GM12878 (cell line): ENCODE data around the gene MAP3K4. TPM values are rescaled to one million over a fixed set of nuclear protein-coding genes. Genes with fewer than 3 reads are reported as not detected.

Experiments used
- ATAC-seq: fragments of 200-7000 bp; cut with Tn5 transposase; 3 replicates; pipeline ENCODE4 v1.9.1; 2020; ENCODE audit warnings: mild to moderate bottlenecking, moderate library complexity
- BruUV-seq: library from RNA; stranded (reverse); fragments of 400-500 nt; replicated peaks from 2 replicates; lab custom pipeline; 2021; lab: Mats Ljungman, UMichigan
- CTCF ChIA-PET: fragments of 300-600 bp; sonication (Branson Sonifier 250); formaldehyde crosslinking; extraction: SDS; loops from one replicate; lab custom pipeline; 2021; ENCODE audit warnings: inconsistent platforms; lab: Yijun Ruan, JAX
- POLR2A ChIA-PET: fragments of 350-600 bp; formaldehyde crosslinking; extraction: SDS; loops from one replicate; lab custom pipeline; 2021; ENCODE audit warnings: inconsistent platforms; lab: Charles Lee
- RAD21 ChIA-PET: fragments of 300-600 bp; sonication (Branson Sonifier 250); formaldehyde crosslinking; loops from one replicate; lab custom pipeline; 2023; ENCODE audit warnings: antibody characterized with exemption; ENCODE audit not compliant: unreplicated experiment; lab: Charles Lee
- SMC1A ChIA-PET: fragments of 300-600 bp; sonication (Branson Sonifier 250); formaldehyde crosslinking; loops from one replicate; lab custom pipeline; 2023; ENCODE audit not compliant: unreplicated experiment, uncharacterized antibody; lab: Charles Lee
- DNase-seq: peaks from one replicate; pipeline ENCODE4 v3.0.0-alpha.2; 2011; ENCODE audit warnings: low read depth, low spot score
- FAIRE-seq: peaks from 3 replicates; lab custom pipeline; 2011; peaks lifted over from hg19 to GRCh38; lab: Jason Lieb, UNC
- H2AFZ ChIP-seq: 2 replicates; pipeline ENCODE4 v1.6.0; 2011; ENCODE audit warnings: low read depth, low read length, control low read depth; ENCODE audit not compliant: control insufficient read depth
- H3K27ac ChIP-seq: 2 replicates; pipeline ENCODE4 v1.5.1; 2011; ENCODE audit warnings: control low read depth; ENCODE audit not compliant: control insufficient read depth, insufficient read depth
- H3K27me3 ChIP-seq, 2 experiments: replicated peaks in 1 of 2; 2 replicates each; pipeline versions ENCODE4 v1.6.0 to v1.6.1; 2011; ENCODE audit warnings: low read length in 1 of 2; ENCODE audit not compliant: control insufficient read depth in 2 of 2, insufficient read depth in 2 of 2
- H3K36me3 ChIP-seq, 2 experiments: 2 replicates each; pipeline ENCODE4 v1.5.1; 2011; ENCODE audit warnings: low read length in 1 of 2; ENCODE audit not compliant: control insufficient read depth in 2 of 2, insufficient read depth in 2 of 2
- H3K4me1 ChIP-seq: 2 replicates; pipeline ENCODE4 v1.6.1; 2011; ENCODE audit warnings: mild to moderate bottlenecking, low read length, moderate library complexity, mixed read lengths; ENCODE audit not compliant: control insufficient read depth, insufficient read depth
- H3K4me2 ChIP-seq: 2 replicates; pipeline ENCODE4 v1.6.0; 2011; ENCODE audit warnings: control low read depth; ENCODE audit not compliant: control insufficient read depth, insufficient read depth
- H3K4me3 ChIP-seq: fragments of 200-600 bp; sonication (generic); 2 replicates; pipeline ENCODE4 v1.5.1; 2016
- H3K79me2 ChIP-seq: 2 replicates; pipeline ENCODE4 v1.6.0; 2011; ENCODE audit warnings: low read length; ENCODE audit not compliant: control insufficient read depth, insufficient read depth
- H3K9ac ChIP-seq: 2 replicates; pipeline ENCODE4 v1.8.0; 2011; ENCODE audit warnings: low read length, control low read depth, mixed read lengths; ENCODE audit not compliant: control insufficient read depth, insufficient read depth
- H3K9me3 ChIP-seq: replicated peaks from 3 replicates; pipeline ENCODE4 v1.5.1; 2011; ENCODE audit warnings: mild to moderate bottlenecking, low read length; ENCODE audit not compliant: control insufficient read depth, insufficient read depth
- H4K20me1 ChIP-seq: 2 replicates; pipeline ENCODE4 v1.6.0; 2011; ENCODE audit not compliant: control insufficient read depth, insufficient read depth
- CBX5 ChIP-seq: sonication (generic); IDR thresholded peaks from 2 replicates; pipeline ENCODE4 v1.6.1; 2016; ENCODE audit warnings: low read depth, moderate library complexity, mild to moderate bottlenecking, inconsistent platforms
- EED ChIP-seq: sonication (generic); IDR thresholded peaks from 2 replicates; pipeline ENCODE4 v1.6.1; 2016; ENCODE audit warnings: antibody characterized with exemption, low read depth
- IKZF2 ChIP-seq, 2 experiments: fragments of 450-650 bp; IDR thresholded peaks; 2 replicates each; pipeline ENCODE4 v1.6.1; 2017; ENCODE audit warnings: mild to moderate bottlenecking in 2 of 2, moderate library complexity in 2 of 2
- IRF3 ChIP-seq: fragments of 450-650 bp; IDR thresholded peaks from 2 replicates; pipeline ENCODE4 v1.6.1; 2014; ENCODE audit warnings: mild to moderate bottlenecking
- MEF2A ChIP-seq: IDR thresholded peaks from 2 replicates; pipeline ENCODE4 v1.6.1; 2011; ENCODE audit warnings: low read depth, mild to moderate bottlenecking, low read length, moderate library complexity; ENCODE audit not compliant: insufficient read depth
- MLLT1 ChIP-seq: fragments of 450-650 bp; IDR thresholded peaks from 2 replicates; pipeline ENCODE4 v1.6.1; 2016; ENCODE audit warnings: mild to moderate bottlenecking
- NKRF ChIP-seq: fragments of 450-650 bp; conservative IDR thresholded peaks from 2 replicates; pipeline ENCODE4 v1.6.1; 2017; ENCODE audit warnings: mild to moderate bottlenecking, moderate library complexity
- NR2F1 ChIP-seq: fragments of 450-650 bp; conservative IDR thresholded peaks from 2 replicates; pipeline ENCODE4 v1.6.1; 2017; ENCODE audit warnings: mild to moderate bottlenecking
- POLR2AphosphoS2 ChIP-seq: IDR thresholded peaks from 2 replicates; pipeline ENCODE4 v1.6.1; 2011; ENCODE audit warnings: low read depth, mild to moderate bottlenecking, low read length, improper control_type of control experiment, moderate library complexity
- SIX5 ChIP-seq: IDR thresholded peaks from 2 replicates; pipeline ENCODE4 v1.6.1; 2011; ENCODE audit warnings: mild to moderate bottlenecking, low read depth, low read length, moderate library complexity; ENCODE audit not compliant: severe bottlenecking
- WGBS: methylation state at CpG from one replicate; pipeline ENCODE4 v1.1.6; 2016; ENCODE audit warnings: low lambda C conversion rate; ENCODE audit not compliant: insufficient replicate concordance, insufficient coverage; ENCODE audit errors: missing lambda C conversion rate; 5-methylcytosine and 5-hydroxymethylcytosine counted together
- in situ Hi-C: fragments of 300-500 bp; cut with MboI; formaldehyde crosslinking; loops from 9 replicates; pipeline ENCODE4 v1.14.3; 2018; ENCODE audit warnings: mixed read lengths
- intact Hi-C: fragments of 100-400 bp; cut with micrococcal nuclease; formaldehyde crosslinking; loops from one replicate; pipeline ENCODE4 v1.14.2; 2022; ENCODE audit not compliant: unreplicated experiment
- polyA plus RNA-seq, 11 experiments: library from polyadenylated mRNA; depleted of rRNA in 4 of 11; unstranded in 6 of 11; stranded (reverse) in 5 of 11; fragments of >200 nt; fragmentation: Nextera tagmentation in 4 of 11; fragmentation: Illumina TruSeq in 1 of 11; extraction: Ambion mirVana in 4 of 11; extraction: Trizol in 1 of 11; gene quantifications; 1 replicate in 1 of 11; 2 replicates in 10 of 11; pipeline versions ENCODE4 v1.2.1 to v1.2.3, GENCODE V29; 2011 to 2016; ENCODE audit warnings: inconsistent platforms in 2 of 11, missing spikeins in 2 of 11, low read depth in 1 of 11
- total RNA-seq, 4 experiments: library from RNA; depleted of rRNA in 3 of 4; stranded (reverse); fragments of >200 nt in 3 of 4; fragmentation: Illumina TruSeq in 1 of 4; extraction: Trizol in 1 of 4; gene quantifications; 2 replicates each; pipeline versions ENCODE4 v1.2.1 to v1.2.3, GENCODE V29; 2013 to 2021

The MAP3K4 gene
- total and polyA plus RNA-seq, 10 of the 15 experiments (the other 5 are each of a cell fraction or from before 2014, with no cell fraction given) = 14.0 to 44.5 (median 23.1) TPM

- Histone ChIP-seq H3K4me1 (no peaks in the 10 kb centered on the region), H2AFZ (no peak overlapping the region), H3K9ac (no peak overlapping the region), H3K4me2 (no peak overlapping the region), H3K79me2 (no peaks in the 10 kb centered on the region), H3K27me3 (no peaks in the 10 kb centered on the region; a peak in 2 of 4 replicates), H4K20me1 (no peaks in the 10 kb centered on the region), H3K36me3 (no peaks in the 10 kb centered on the region), H3K4me3 (no peak overlapping the region), H3K27ac (no peak overlapping the region), H3K9me3 (peaks cover 12% of the 10 kb centered on the region; the same call in 2 of the 3 replicates)
- ATAC-seq (no peak), DNase-seq (no peak), FAIRE-seq (no peak)
- WGBS = 76% methylated on average over 8 of the region's 8 CpGs
- in situ Hi-C loops (no loop called here), intact Hi-C loops (no loop called here)
- TF ChIP-seq NR2F1 (no peak), SIX5 (no peak), NKRF (no peak), MEF2A (no peak), CBX5 (no peak), MLLT1 (no peak), EED (no peak), POLR2AphosphoS2 (no peak), IKZF2 (IDR thresholded peaks at IDR 0.05) (no peak), IRF3 (no peak)
- no TSS peak for BruUV-seq
- ChIA-PET POLR2A (no interaction called here), CTCF (no interaction called here), SMC1A (no interaction called here), RAD21 (no interaction called here)
These were observed 12.4 kb upstream of the MAP3K4 start for GRCh38 chr6:160979061-160979708.
